ENCODE results near the gene STT3B. TPM values are rescaled to one million over a fixed set of nuclear protein-coding genes. Genes with fewer than 3 reads are reported as not detected.

Gene STT3B
- total RNA-seq, 1 donor from 2014 or later = 213 TPM

DNA sequence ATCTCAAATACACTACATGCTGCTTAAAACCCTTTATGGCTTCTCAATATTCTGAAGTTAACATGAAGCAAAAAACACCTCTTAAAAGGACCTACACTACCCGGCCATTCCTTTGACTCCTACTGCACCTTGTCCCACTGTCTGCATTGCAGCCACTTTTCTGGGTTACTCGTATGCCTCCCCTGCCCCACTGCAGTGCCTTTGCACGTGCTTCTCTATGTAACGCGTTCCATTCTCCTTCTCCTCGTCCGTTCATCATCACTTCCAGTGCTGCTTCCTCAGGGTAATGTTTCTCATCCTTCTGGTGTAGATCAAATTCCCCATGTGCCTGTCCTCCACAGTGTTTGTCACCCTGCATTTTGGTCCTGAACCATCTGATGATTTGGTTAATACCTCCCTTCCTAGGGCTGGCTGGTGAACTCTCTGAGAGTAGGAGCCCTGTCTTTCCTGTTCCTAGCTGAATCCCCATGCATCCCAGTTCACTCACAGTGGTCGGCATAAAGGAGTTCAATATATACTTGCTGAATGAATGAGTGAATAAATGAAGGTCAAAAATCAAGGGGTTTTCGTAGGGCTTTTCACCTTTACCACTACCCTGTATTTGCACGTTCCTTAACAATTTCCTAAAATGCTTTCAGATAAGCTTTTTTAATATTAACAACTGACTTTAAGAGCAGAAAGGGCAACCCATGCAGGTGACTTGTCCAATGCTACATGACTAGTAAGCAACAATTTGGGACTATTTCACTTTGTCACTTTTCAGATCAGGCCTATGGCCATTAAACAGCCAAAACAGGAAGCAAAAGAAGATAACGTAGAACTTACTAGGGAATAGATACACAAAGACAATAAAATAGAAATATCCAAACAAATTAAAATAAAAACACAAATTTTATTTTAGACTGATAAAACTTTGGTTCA is 2.4 kb upstream of the STT3B start:
- peaks cover 8% of the 10 kb centered on the region for H3K4me1 Mint-ChIP-seq
- H2AFZ ChIP-seq (replicated peaks) = no peak overlapping the region
- no peak for DNase-seq (ENCODE audit: low spot score)
- H3K9me3 Mint-ChIP-seq = no peaks in the 10 kb centered on the region
- peaks cover 21% of the 10 kb centered on the region for H3K4me1 ChIP-seq
- peak overlapping the region; percentile 92 for H3K4me2 ChIP-seq
- no peaks in the 10 kb centered on the region for H3K27me3 ChIP-seq
- H3K36me3 Mint-ChIP-seq = no peaks in the 10 kb centered on the region
- H3K36me3 ChIP-seq = no peaks in the 10 kb centered on the region
- no peaks in the 10 kb centered on the region for H3K9me3 ChIP-seq (ENCODE audit: low read depth)
- H3F3A ChIP-seq (ENCODE audit: low read depth) = peaks cover 16% of the 10 kb centered on the region
- no peak overlapping the region for H3K27ac ChIP-seq
- peak overlapping the region; percentile 95 for H3K4me3 ChIP-seq
- H3K27ac Mint-ChIP-seq = no peak overlapping the region
- peaks cover 42% of the 10 kb centered on the region for H3K79me2 ChIP-seq (ENCODE audit: low read depth)
- TF ChIP-seq, protein P1, sequence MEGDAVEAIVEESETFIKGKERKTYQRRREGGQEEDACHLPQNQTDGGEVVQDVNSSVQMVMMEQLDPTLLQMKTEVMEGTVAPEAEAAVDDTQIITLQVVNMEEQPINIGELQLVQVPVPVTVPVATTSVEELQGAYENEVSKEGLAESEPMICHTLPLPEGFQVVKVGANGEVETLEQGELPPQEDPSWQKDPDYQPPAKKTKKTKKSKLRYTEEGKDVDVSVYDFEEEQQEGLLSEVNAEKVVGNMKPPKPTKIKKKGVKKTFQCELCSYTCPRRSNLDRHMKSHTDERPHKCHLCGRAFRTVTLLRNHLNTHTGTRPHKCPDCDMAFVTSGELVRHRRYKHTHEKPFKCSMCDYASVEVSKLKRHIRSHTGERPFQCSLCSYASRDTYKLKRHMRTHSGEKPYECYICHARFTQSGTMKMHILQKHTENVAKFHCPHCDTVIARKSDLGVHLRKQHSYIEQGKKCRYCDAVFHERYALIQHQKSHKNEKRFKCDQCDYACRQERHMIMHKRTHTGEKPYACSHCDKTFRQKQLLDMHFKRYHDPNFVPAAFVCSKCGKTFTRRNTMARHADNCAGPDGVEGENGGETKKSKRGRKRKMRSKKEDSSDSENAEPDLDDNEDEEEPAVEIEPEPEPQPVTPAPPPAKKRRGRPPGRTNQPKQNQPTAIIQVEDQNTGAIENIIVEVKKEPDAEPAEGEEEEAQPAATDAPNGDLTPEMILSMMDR (IDR thresholded peaks at IDR 0.05) = no peak
- TF ChIP-seq EZH2phosphoT487 (IDR thresholded peaks at IDR 0.05) = no peak
- TF ChIP-seq EZH2 (IDR thresholded peaks at IDR 0.05) = no peak
- H3K4me3 Mint-ChIP-seq = no peak overlapping the region
- H3K9ac ChIP-seq = no peak overlapping the region
- H3K27me3 Mint-ChIP-seq (ENCODE audit: insufficient read depth, low read depth) = peaks cover 7% of the 10 kb centered on the region
- peaks cover 19% of the 10 kb centered on the region for H4K20me1 ChIP-seq (ENCODE audit: low read depth)

DNA sequence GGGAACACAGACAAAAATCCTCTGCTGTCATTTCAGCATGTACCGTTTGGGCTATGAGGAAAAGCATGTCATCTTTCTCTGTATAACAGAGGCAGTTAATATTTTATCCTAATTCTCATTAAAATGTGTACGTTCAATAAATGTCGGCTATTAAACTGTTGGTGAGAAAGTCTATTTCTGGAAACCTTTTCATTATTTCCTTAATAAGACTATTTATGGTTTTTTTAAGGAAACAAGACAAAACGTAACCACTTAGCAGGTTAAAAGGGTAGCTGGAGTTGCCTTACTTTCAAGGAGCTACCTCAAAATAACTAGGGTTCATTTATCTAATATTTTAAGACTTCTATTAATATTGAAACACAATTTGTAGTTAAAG is 1.8 kb upstream of the STT3B start:
- peaks cover 8% of the 10 kb centered on the region for H3K4me1 Mint-ChIP-seq
- H3K9ac ChIP-seq = no peak overlapping the region

DNA sequence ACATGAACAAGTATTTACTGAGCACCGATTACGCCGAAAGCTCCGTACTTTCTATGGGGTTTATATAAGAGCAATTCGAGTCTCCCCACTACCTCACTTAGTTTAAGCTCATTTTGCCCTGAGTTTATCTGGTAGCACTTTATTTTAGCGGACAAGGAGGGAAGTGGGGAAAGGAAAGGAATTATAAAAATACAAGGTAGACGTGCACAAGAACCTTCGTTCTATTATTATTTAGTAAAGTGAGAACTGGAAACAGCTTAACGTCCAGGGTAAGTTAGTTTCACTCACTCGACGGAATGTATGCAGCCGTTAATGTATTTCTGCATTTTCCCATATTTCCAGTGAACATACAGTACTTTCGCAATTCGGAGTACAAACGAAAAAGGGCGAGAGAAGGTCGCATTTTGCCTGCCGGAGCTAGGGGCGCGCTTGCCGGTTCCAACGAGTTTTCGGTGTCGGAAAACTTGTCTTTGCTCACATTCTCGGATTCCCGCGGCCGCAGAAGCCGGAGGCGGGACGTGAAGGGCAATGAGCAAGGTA is 1.2 kb upstream of the STT3B start:
- H3K9me3 ChIP-seq (ENCODE audit: low read depth) = no peaks in the 10 kb centered on the region
- H3K27ac ChIP-seq = peak overlapping the region; percentile 99
- H3K4me1 ChIP-seq = peaks cover 33% of the 10 kb centered on the region
- peak overlapping the region; percentile 92 for H3K4me2 ChIP-seq
- DNase-seq (ENCODE audit: low spot score) = no peak
- H3K27ac Mint-ChIP-seq = peak overlapping the region; percentile 94
- peak overlapping the region; percentile 77 for H3K9ac ChIP-seq
- H4K20me1 ChIP-seq (ENCODE audit: low read depth) = peaks cover 31% of the 10 kb centered on the region
- peak overlapping the region; percentile 64 for H2AFZ ChIP-seq (replicated peaks)
- no peak overlapping the region for H3K4me3 Mint-ChIP-seq
- peaks cover 3% of the 10 kb centered on the region for H3K9me3 Mint-ChIP-seq
- H3K36me3 Mint-ChIP-seq = peaks cover 4% of the 10 kb centered on the region
- H3K27me3 ChIP-seq = no peaks in the 10 kb centered on the region
- H3F3A ChIP-seq (ENCODE audit: low read depth) = peaks cover 16% of the 10 kb centered on the region
- no peak for TF ChIP-seq EZH2 (IDR thresholded peaks at IDR 0.05)
- TF ChIP-seq, protein P1 (IDR thresholded peaks at IDR 0.05) = peak; percentile 36
- peaks cover 8% of the 10 kb centered on the region for H3K4me1 Mint-ChIP-seq
- H3K36me3 ChIP-seq = no peaks in the 10 kb centered on the region
- H3K4me3 ChIP-seq = peak overlapping the region; percentile 95
- H3K27me3 Mint-ChIP-seq (ENCODE audit: insufficient read depth, low read depth) = peaks cover 7% of the 10 kb centered on the region
- H3K79me2 ChIP-seq (ENCODE audit: low read depth) = peaks cover 54% of the 10 kb centered on the region

More for the DNA sequence above, 1.8 kb upstream of the STT3B start:
- no peak for DNase-seq (ENCODE audit: low spot score)
- Mint-ChIP-seq H3K27me3 (ENCODE audit: insufficient read depth, low read depth) (peaks cover 7% of the 10 kb centered on the region), H3K9me3 (peaks cover 2% of the 10 kb centered on the region), H3K36me3 (peaks cover 2% of the 10 kb centered on the region), H3K27ac (no peak overlapping the region), H3K4me3 (no peak overlapping the region)
- Histone ChIP-seq H3F3A (ENCODE audit: low read depth) (peaks cover 16% of the 10 kb centered on the region), H3K79me2 (ENCODE audit: low read depth) (peaks cover 48% of the 10 kb centered on the region), H4K20me1 (ENCODE audit: low read depth) (peaks cover 25% of the 10 kb centered on the region), H3K27ac (no peak overlapping the region), H2AFZ (replicated peaks) (peak overlapping the region; percentile 64), H3K4me3 (peak overlapping the region; percentile 95), H3K4me1 (peaks cover 27% of the 10 kb centered on the region), H3K36me3 (no peaks in the 10 kb centered on the region), H3K4me2 (peak overlapping the region; percentile 92), H3K27me3 (no peaks in the 10 kb centered on the region), H3K9me3 (ENCODE audit: low read depth) (no peaks in the 10 kb centered on the region)
- TF ChIP-seq, protein P1 (IDR thresholded peaks at IDR 0.05) = no peak
- TF ChIP-seq EZH2 (IDR thresholded peaks at IDR 0.05) (no peak), EZH2phosphoT487 (IDR thresholded peaks at IDR 0.05) (no peak)
